ENCODE data around the gene STEAP3.

The STEAP3 gene, protein sequence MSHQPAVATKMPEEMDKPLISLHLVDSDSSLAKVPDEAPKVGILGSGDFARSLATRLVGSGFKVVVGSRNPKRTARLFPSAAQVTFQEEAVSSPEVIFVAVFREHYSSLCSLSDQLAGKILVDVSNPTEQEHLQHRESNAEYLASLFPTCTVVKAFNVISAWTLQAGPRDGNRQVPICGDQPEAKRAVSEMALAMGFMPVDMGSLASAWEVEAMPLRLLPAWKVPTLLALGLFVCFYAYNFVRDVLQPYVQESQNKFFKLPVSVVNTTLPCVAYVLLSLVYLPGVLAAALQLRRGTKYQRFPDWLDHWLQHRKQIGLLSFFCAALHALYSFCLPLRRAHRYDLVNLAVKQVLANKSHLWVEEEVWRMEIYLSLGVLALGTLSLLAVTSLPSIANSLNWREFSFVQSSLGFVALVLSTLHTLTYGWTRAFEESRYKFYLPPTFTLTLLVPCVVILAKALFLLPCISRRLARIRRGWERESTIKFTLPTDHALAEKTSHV

DNA sequence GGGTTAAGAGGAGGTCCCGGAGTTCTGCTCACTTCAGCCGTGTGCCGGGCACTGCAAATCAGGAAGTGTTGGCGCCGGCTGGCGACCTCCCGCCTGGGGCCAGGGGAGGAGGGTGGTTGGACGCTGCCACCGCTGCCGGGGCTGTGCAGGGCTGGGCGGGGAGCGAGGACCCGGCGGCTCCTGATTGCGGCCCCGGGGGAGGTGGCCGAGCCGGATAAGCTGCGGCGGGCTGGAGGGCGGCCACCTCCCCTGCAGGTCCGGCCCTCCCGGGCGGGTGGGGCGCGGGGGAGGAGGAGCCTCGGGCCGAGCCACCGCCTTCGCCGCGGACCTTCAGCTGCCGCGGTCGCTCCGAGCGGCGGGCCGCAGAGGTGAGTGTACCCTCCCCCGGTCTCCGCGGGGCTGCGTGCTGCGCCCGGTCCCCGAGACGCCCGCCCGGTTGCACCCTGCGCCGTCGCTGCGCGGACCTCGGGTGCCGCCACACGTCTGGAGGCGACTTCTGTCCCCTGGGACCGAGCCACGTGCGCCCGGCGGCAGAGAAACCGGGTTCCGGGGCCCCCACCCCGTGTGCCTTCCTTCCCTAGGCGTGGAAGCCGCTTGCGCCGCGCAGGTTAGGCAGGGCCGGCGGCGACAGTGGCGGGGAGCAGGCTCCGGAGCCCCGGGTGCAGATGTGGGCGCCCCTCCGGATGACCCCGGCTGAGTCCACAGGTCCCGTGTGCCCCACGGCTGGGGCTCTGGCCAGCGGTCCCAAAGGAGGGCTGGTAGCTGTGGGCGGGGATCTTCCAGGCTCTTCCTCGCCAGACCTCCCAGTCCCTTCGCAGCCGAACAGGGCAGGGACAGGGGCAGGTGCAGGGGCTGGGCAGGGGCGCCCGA, at the start of gene STEAP3:
TSS of gene STEAP3 (plus strand) at position 314 of the 870 bp plus-strand sequence. CDS start 7,179 bp downstream, outside the sequence.
- H3K9me3 ChIP-seq (ENCODE audit: control insufficient read depth, low read length), result no peaks in the 10 kb centered on the region
- peak within 1 kb of the TSS; percentile 32 for H3K9ac ChIP-seq
- no peaks in the 10 kb centered on the region for H3K27me3 ChIP-seq (ENCODE audit: control insufficient read depth, insufficient read depth, low read length)
- peaks cover 4% of the 10 kb centered on the region for H3K79me2 ChIP-seq
- H2AFZ ChIP-seq, result peak within 1 kb of the TSS; percentile 88
- H3K4me3 ChIP-seq (ENCODE audit: low read depth, low read length), result peak within 1 kb of the TSS; percentile 81
- H3K4me2 ChIP-seq (ENCODE audit: low read length), result peak within 1 kb of the TSS; percentile 91
- H3K36me3 ChIP-seq (ENCODE audit: control insufficient read depth, insufficient read depth, low read length), result no peaks in the 10 kb centered on the region
- TF ChIP-seq, protein P1, sequence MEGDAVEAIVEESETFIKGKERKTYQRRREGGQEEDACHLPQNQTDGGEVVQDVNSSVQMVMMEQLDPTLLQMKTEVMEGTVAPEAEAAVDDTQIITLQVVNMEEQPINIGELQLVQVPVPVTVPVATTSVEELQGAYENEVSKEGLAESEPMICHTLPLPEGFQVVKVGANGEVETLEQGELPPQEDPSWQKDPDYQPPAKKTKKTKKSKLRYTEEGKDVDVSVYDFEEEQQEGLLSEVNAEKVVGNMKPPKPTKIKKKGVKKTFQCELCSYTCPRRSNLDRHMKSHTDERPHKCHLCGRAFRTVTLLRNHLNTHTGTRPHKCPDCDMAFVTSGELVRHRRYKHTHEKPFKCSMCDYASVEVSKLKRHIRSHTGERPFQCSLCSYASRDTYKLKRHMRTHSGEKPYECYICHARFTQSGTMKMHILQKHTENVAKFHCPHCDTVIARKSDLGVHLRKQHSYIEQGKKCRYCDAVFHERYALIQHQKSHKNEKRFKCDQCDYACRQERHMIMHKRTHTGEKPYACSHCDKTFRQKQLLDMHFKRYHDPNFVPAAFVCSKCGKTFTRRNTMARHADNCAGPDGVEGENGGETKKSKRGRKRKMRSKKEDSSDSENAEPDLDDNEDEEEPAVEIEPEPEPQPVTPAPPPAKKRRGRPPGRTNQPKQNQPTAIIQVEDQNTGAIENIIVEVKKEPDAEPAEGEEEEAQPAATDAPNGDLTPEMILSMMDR (IDR thresholded peaks at IDR 0.05), result no peak
- H3K4me1 ChIP-seq, result peaks cover 44% of the 10 kb centered on the region
- H3K27ac ChIP-seq, result peak within 1 kb of the TSS; percentile 84

DNA sequence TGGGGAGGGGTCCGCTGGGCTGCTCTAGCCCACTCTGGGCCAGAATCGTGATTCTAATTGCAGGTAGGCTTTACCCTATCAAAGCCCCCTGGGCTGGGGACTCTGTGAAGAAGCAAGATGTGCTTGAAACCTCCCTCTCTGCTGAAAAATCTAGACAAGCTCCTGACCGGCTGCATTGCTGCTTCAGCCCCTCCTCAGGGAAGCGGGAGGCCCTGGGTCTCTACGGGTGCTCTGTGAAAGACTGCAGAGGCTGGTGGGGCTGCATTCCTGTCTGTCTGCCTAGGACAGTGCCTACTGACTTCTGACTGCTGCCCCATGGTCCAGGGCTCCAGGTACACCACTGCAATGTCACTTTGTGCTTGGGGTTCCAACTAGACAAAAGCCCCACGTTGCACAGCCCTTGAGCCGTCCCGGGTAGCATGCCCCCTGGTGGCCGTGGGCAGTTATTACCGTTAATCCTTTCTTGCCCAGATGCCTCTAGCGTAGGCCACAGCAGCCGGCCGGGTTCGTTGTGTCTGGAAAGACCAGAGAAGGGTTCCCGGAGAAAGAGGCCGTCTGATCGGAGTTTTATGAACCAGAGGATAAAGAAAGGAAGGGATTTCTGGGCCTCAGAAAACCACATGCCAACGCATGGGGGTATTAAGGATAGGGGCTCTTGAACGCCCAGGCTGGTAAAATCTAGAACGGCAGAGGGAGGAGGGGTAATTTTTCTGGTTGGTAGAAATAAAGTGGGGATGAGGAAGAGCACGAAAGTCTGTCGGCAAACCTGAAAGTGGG, 49.2 kb upstream of the STEAP3 start:
- TF ChIP-seq, protein P1 (IDR thresholded peaks at IDR 0.05), result peak; percentile 86
- no peak overlapping the region for H3K9ac ChIP-seq
- no peaks in the 10 kb centered on the region for H3K36me3 ChIP-seq (ENCODE audit: control insufficient read depth, insufficient read depth, low read length)
- H3K4me2 ChIP-seq (ENCODE audit: low read length), result no peak overlapping the region
- no peaks in the 10 kb centered on the region for H3K4me1 ChIP-seq
- no peak overlapping the region for H3K4me3 ChIP-seq (ENCODE audit: low read depth, low read length)
- H2AFZ ChIP-seq, result no peak overlapping the region
- no peaks in the 10 kb centered on the region for H3K9me3 ChIP-seq (ENCODE audit: control insufficient read depth, low read length)
- no peak overlapping the region for H3K27ac ChIP-seq
- no peaks in the 10 kb centered on the region for H3K27me3 ChIP-seq (ENCODE audit: control insufficient read depth, insufficient read depth, low read length)
- no peaks in the 10 kb centered on the region for H3K79me2 ChIP-seq

DNA sequence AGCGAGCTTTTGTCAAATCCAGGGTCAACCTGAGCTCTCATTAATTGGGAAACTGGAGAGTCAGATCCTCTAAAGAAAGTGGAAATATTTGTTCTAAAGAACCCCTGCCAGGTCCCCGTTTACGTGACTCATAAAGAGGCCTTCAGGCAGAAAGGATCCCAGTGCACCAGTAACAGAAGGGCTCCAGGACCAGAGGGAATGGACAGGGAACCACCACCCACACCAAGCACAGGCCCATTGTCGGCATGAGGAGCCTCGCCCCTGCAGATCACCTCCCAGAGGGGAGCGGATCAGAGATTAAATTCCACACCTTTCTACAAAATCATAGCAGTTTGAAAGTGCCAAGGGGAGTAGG, 48.7 kb upstream of the STEAP3 start:
- Histone ChIP-seq H3K79me2 (no peaks in the 10 kb centered on the region), H3K4me1 (no peaks in the 10 kb centered on the region), H2AFZ (no peak overlapping the region), H3K27ac (no peak overlapping the region), H3K9me3 (ENCODE audit: control insufficient read depth, low read length) (no peaks in the 10 kb centered on the region), H3K4me2 (ENCODE audit: low read length) (no peak overlapping the region), H3K4me3 (ENCODE audit: low read depth, low read length) (no peak overlapping the region), H3K9ac (no peak overlapping the region), H3K27me3 (ENCODE audit: control insufficient read depth, insufficient read depth, low read length) (no peaks in the 10 kb centered on the region), H3K36me3 (ENCODE audit: control insufficient read depth, insufficient read depth, low read length) (no peaks in the 10 kb centered on the region)
- TF ChIP-seq, protein P1 (IDR thresholded peaks at IDR 0.05), result no peak

DNA sequence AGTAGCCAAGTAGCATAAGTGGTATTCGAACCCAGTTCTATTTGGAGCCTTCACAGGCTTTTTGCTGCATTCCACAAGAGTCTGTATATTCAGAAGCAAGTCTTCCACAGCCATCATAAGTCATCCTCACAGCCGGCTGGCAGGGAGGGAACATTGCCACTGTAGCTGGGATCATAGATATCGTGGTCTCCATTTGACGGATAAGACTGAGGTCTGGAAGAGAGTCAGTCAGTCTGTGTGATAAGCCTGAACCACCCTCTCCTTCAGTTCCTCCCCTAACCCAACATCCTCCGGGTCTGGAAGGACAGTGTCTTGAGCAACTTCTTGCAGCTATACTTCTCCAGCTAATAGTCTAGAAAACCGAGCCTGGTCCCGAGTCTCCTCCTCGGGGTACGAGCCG, 48.1 kb upstream of the STEAP3 start:
- Histone ChIP-seq H3K9me3 (ENCODE audit: control insufficient read depth, low read length) (no peaks in the 10 kb centered on the region), H3K79me2 (no peaks in the 10 kb centered on the region), H3K9ac (no peak overlapping the region), H3K36me3 (ENCODE audit: control insufficient read depth, insufficient read depth, low read length) (no peaks in the 10 kb centered on the region), H3K4me3 (ENCODE audit: low read depth, low read length) (no peak overlapping the region), H2AFZ (no peak overlapping the region), H3K27ac (no peak overlapping the region), H3K4me2 (ENCODE audit: low read length) (no peak overlapping the region), H3K4me1 (no peaks in the 10 kb centered on the region), H3K27me3 (ENCODE audit: control insufficient read depth, insufficient read depth, low read length) (no peaks in the 10 kb centered on the region)
- TF ChIP-seq, protein P1 (IDR thresholded peaks at IDR 0.05), result no peak
